ENCODE data around the gene IMMP2L. TPM values are rescaled to one million over a fixed set of nuclear protein-coding genes. Genes with fewer than 3 reads are reported as not detected.

IMMP2L gene
- total and polyA plus RNA-seq, 2 donors (not counting 3 experiments of a cell fraction or from before 2014, with no cell fraction given) = 9.9 to 11.8 TPM

DNA sequence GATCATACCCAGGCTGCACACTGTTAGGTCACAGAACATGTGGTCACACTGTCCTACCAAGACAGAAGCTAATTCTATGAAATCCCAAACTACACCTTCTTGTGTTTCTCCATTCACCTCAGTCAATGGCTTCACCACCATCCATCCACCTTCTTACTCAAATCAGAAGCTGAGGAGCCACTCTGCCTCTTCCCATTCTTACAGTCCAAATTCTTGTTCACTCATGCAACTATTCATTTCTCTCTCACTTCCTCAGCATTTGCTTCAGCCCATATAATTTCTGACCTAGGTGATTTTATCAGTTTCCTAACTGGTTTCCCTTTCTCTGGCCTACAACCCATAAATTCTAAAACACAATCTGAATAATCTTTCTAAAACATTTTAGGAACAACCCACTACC, 242.2 kb downstream of the IMMP2L start:
- H2AFZ ChIP-seq (ENCODE audit: low read depth, low read length) = no peak overlapping the region
- H4K20me1 ChIP-seq (replicated peaks; ENCODE audit: control insufficient read depth, extremely low read depth, insufficient read depth, low read length) = no peaks in the 10 kb centered on the region
- no peak overlapping the region for H3K9ac ChIP-seq (replicated peaks; ENCODE audit: extremely low read depth, insufficient read depth, low read length)
- H3K27me3 ChIP-seq (ENCODE audit: control insufficient read depth in 2 of 2, insufficient read depth in 2 of 2, low read length in 2 of 2) = no peaks in the 10 kb centered on the region
- intact Hi-C loops (cut with micrococcal nuclease) (no loop called here), dilution Hi-C loops (cut with MboI; ENCODE audit: extremely low pct_ligation_motif_present, low sequenced_read_pairs) (no loop called here)
- ChIA-PET CTCF (no interaction called here), POLR2A (no interaction called here)
- no peak for DNase-seq (ENCODE audit: low read depth, low spot score)
- peaks cover 3% of the 10 kb centered on the region for H3K4me1 ChIP-seq (ENCODE audit: control insufficient read depth, extremely low read depth, insufficient read depth, low read length)
- H3K79me2 ChIP-seq (ENCODE audit: control insufficient read depth, insufficient read depth, low read length) = no peaks in the 10 kb centered on the region
- H3K4me2 ChIP-seq (ENCODE audit: insufficient read depth, low read length) = no peak overlapping the region
- no peaks in the 10 kb centered on the region for H3K36me3 ChIP-seq (ENCODE audit: control insufficient read depth in 2 of 2, extremely low read depth in 1 of 2, insufficient read depth in 2 of 2, low read length in 2 of 2)
- H3K4me3 ChIP-seq (replicated peaks in 1 of 3; ENCODE audit: insufficient read depth in 1 of 3, low read depth in 1 of 3, low read length in 3 of 3) = no peak overlapping the region
- TF ChIP-seq GATA2 (IDR thresholded peaks at IDR 0.05; ENCODE audit: insufficient read depth, insufficient read length, low read depth, low read length) = no peak
- TF ChIP-seq, protein P1, sequence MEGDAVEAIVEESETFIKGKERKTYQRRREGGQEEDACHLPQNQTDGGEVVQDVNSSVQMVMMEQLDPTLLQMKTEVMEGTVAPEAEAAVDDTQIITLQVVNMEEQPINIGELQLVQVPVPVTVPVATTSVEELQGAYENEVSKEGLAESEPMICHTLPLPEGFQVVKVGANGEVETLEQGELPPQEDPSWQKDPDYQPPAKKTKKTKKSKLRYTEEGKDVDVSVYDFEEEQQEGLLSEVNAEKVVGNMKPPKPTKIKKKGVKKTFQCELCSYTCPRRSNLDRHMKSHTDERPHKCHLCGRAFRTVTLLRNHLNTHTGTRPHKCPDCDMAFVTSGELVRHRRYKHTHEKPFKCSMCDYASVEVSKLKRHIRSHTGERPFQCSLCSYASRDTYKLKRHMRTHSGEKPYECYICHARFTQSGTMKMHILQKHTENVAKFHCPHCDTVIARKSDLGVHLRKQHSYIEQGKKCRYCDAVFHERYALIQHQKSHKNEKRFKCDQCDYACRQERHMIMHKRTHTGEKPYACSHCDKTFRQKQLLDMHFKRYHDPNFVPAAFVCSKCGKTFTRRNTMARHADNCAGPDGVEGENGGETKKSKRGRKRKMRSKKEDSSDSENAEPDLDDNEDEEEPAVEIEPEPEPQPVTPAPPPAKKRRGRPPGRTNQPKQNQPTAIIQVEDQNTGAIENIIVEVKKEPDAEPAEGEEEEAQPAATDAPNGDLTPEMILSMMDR (IDR thresholded peaks at IDR 0.05; ENCODE audit: extremely low read depth in 1 of 2, insufficient read depth in 1 of 2, low read depth in 1 of 2, low read length in 2 of 2) = no peak
- no peak overlapping the region for H3K27ac ChIP-seq (ENCODE audit: insufficient read depth, low read depth, low read length)
- H3K9me3 ChIP-seq (replicated peaks; ENCODE audit: control insufficient read depth, insufficient read depth, low read length) = no peaks in the 10 kb centered on the region
- no peak for FAIRE-seq
- BruUV-seq (replicated peaks) = no TSS peak
- no peaks in the 10 kb centered on the region for H3K9me1 ChIP-seq (replicated peaks; ENCODE audit: control insufficient read depth, extremely low read depth, insufficient read depth, low read length)

DNA sequence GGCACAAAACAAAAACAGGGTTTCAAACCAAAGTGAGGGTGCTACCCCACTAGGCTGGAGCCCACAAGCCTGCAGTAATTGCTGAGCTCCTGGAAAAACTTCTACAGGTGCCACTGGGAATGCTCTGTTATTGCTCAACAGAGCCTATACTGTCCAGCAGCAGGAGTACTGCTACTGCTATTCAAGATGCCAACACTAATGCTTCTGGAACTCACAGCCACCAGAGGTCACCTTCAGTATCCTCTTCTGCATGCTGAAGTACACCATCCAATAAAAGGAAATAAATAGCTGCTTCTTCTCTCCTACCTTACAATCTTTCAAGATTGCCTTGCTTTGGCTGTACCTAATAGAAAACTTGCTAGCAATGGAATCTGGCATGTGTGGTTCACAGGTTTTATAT, 249.3 kb downstream of the IMMP2L start:
- dilution Hi-C loops (cut with MboI; ENCODE audit: extremely low pct_ligation_motif_present, low sequenced_read_pairs) = no loop called here
- POLR2A ChIA-PET = no interaction called here

More for the DNA sequence above, 249.3 kb downstream of the IMMP2L start:
- DNase-seq (ENCODE audit: low read depth, low spot score) = no peak
- Histone ChIP-seq H3K4me3 (replicated peaks in 1 of 3; ENCODE audit: insufficient read depth in 1 of 3, low read depth in 1 of 3, low read length in 3 of 3) (no peak overlapping the region), H3K4me2 (ENCODE audit: insufficient read depth, low read length) (no peak overlapping the region), H3K9me1 (replicated peaks; ENCODE audit: control insufficient read depth, extremely low read depth, insufficient read depth, low read length) (no peaks in the 10 kb centered on the region), H3K27me3 (ENCODE audit: control insufficient read depth in 2 of 2, insufficient read depth in 2 of 2, low read length in 2 of 2) (no peaks in the 10 kb centered on the region), H3K27ac (ENCODE audit: insufficient read depth, low read depth, low read length) (no peak overlapping the region), H3K4me1 (ENCODE audit: control insufficient read depth, extremely low read depth, insufficient read depth, low read length) (peaks cover 5% of the 10 kb centered on the region), H4K20me1 (replicated peaks; ENCODE audit: control insufficient read depth, extremely low read depth, insufficient read depth, low read length) (no peaks in the 10 kb centered on the region), H3K9me3 (replicated peaks; ENCODE audit: control insufficient read depth, insufficient read depth, low read length) (no peaks in the 10 kb centered on the region), H3K36me3 (ENCODE audit: control insufficient read depth in 2 of 2, extremely low read depth in 1 of 2, insufficient read depth in 2 of 2, low read length in 2 of 2) (no peaks in the 10 kb centered on the region), H2AFZ (ENCODE audit: low read depth, low read length) (no peak overlapping the region), H3K9ac (replicated peaks; ENCODE audit: extremely low read depth, insufficient read depth, low read length) (no peak overlapping the region), H3K79me2 (ENCODE audit: control insufficient read depth, insufficient read depth, low read length) (no peaks in the 10 kb centered on the region)
- CTCF ChIA-PET = no interaction called here
- FAIRE-seq = no peak
- intact Hi-C loops (cut with micrococcal nuclease) = no loop called here
- TF ChIP-seq MYC (IDR thresholded peaks at IDR 0.05; ENCODE audit: low read depth, low read length) (no peak), POLR2AphosphoS5 (IDR thresholded peaks at IDR 0.05; ENCODE audit: insufficient read depth, low read depth, low read length) (no peak), FOS (IDR thresholded peaks at IDR 0.05; ENCODE audit: borderline replicate concordance, insufficient read depth, low read length) (no peak)
- TF ChIP-seq, protein P2, sequence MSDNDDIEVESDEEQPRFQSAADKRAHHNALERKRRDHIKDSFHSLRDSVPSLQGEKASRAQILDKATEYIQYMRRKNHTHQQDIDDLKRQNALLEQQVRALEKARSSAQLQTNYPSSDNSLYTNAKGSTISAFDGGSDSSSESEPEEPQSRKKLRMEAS (IDR thresholded peaks at IDR 0.05; ENCODE audit: insufficient read depth, insufficient read length) = no peak
- TF ChIP-seq, protein P1 (IDR thresholded peaks at IDR 0.05; ENCODE audit: extremely low read depth in 1 of 2, insufficient read depth in 1 of 2, low read depth in 1 of 2, low read length in 2 of 2) = no peak
- no TSS peak for BruUV-seq (replicated peaks)
